ENCODE measurements around the gene NOG.

- TF ChIP-seq CTCF (IDR thresholded peaks at IDR 0.05), result no peak
- TF ChIP-seq POLR2AphosphoS5 (IDR thresholded peaks at IDR 0.05), result no peak
Measured at GRCh38 chr17:56624912-56625311, 31.4 kb downstream of the NOG start.

Measured in prostate gland (tissue), 2 donors.